WTC11 (cell line): ENCODE results near the gene PCID2. TPM values are rescaled to one million over a fixed set of nuclear protein-coding genes. Genes with fewer than 3 reads are reported as not detected.

Source experiments
- ATAC-seq: fragments of 200-7000 bp; cut with Tn5 transposase; 2 replicates; pipeline ENCODE4 v1.10.0; 2021; ENCODE audit warnings: mild to moderate bottlenecking, moderate library complexity
- CTCF ChIA-PET: fragments of 300-600 bp; sonication (Branson Sonifier 250); formaldehyde crosslinking; loops from one replicate; lab custom pipeline; 2021; ENCODE audit warnings: antibody characterized with exemption; lab: Charles Lee
- POLR2A ChIA-PET: fragments of 350-600 bp; sonication (Branson Sonifier 250); formaldehyde crosslinking; loops from one replicate; lab custom pipeline; 2021; ENCODE audit warnings: antibody characterized with exemption; lab: Charles Lee
- DNase-seq: peaks from one replicate; pipeline ENCODE4 v3.0.0; 2021; ENCODE audit warnings: low spot score
- H3K27ac Mint-ChIP-seq: 2 replicates; pipeline ENCODE4 v1.8.0; 2021; ENCODE audit warnings: mixed read lengths
- H3K27me3 Mint-ChIP-seq: 2 replicates; pipeline ENCODE4 v1.8.0; 2021; ENCODE audit warnings: low read depth, mild to moderate bottlenecking, moderate library complexity, mixed read lengths
- H3K36me3 Mint-ChIP-seq: 2 replicates; pipeline ENCODE4 v1.8.0; 2021; ENCODE audit warnings: mixed read lengths
- H3K4me1 Mint-ChIP-seq: 2 replicates; pipeline ENCODE4 v1.8.0; 2022; ENCODE audit warnings: mixed read lengths
- H3K4me3 Mint-ChIP-seq: 2 replicates; pipeline ENCODE4 v1.8.0; 2021; ENCODE audit warnings: mild to moderate bottlenecking, moderate library complexity, mixed read lengths
- H3K9me3 Mint-ChIP-seq: 2 replicates; pipeline ENCODE4 v1.8.0; 2021; ENCODE audit warnings: mixed read lengths
- ARID4B ChIP-seq: sonication (generic); formaldehyde crosslinking; IDR thresholded peaks from 2 replicates; pipeline ENCODE4 v1.8.0; 2023; ENCODE audit warnings: missing genetic modification reagents, mild to moderate bottlenecking, borderline replicate concordance
- CDX4 ChIP-seq: fragments of 250-450 bp; sonication (Bioruptor Pico); IDR thresholded peaks from 2 replicates; pipeline ENCODE4 v1.9.0; 2021; ENCODE audit warnings: moderate library complexity, mild to moderate bottlenecking, inconsistent platforms, borderline replicate concordance
- ESRRA ChIP-seq: sonication (generic); formaldehyde crosslinking; IDR thresholded peaks from 2 replicates; pipeline ENCODE4 v1.8.1; 2022; ENCODE audit warnings: mild to moderate bottlenecking, missing genetic modification reagents, borderline replicate concordance
- ETV6 ChIP-seq: sonication (generic); formaldehyde crosslinking; IDR thresholded peaks from 2 replicates; pipeline ENCODE4 v1.8.1; 2022; ENCODE audit warnings: mild to moderate bottlenecking, missing genetic modification reagents
- FOXK1 ChIP-seq: sonication (generic); formaldehyde crosslinking; IDR thresholded peaks from 2 replicates; pipeline ENCODE4 v1.8.0; 2022; ENCODE audit warnings: mild to moderate bottlenecking, moderate library complexity, missing genetic modification reagents
- IRF2 ChIP-seq: sonication (generic); formaldehyde crosslinking; IDR thresholded peaks from 2 replicates; pipeline ENCODE4 v1.8.0; 2022; ENCODE audit warnings: low read depth, missing genetic modification reagents, borderline replicate concordance
- NR2C2 ChIP-seq: sonication (generic); formaldehyde crosslinking; IDR thresholded peaks from 2 replicates; pipeline ENCODE4 v1.8.0; 2022; ENCODE audit warnings: mild to moderate bottlenecking, missing genetic modification reagents
- PRDM15 ChIP-seq: sonication (generic); formaldehyde crosslinking; IDR thresholded peaks from 2 replicates; pipeline ENCODE4 v1.8.0; 2022; ENCODE audit warnings: missing genetic modification reagents
- SMAD3 ChIP-seq: sonication (generic); formaldehyde crosslinking; IDR thresholded peaks from 2 replicates; pipeline ENCODE4 v1.8.0; 2022; ENCODE audit warnings: missing genetic modification reagents, mild to moderate bottlenecking, borderline replicate concordance
- ZMAT4 ChIP-seq: fragments of 250-450 bp; sonication (Bioruptor Pico); IDR thresholded peaks from 2 replicates; pipeline ENCODE4 v1.9.0; 2021; ENCODE audit warnings: mild to moderate bottlenecking
- ZNF532 ChIP-seq: fragments of 250-450 bp; sonication (Bioruptor Pico); IDR thresholded peaks from 2 replicates; pipeline ENCODE4 v1.9.0; 2021; ENCODE audit warnings: mild to moderate bottlenecking, borderline replicate concordance
- total RNA-seq: library from RNA; stranded (reverse); gene quantifications from 3 replicates; pipeline ENCODE4 v1.2.3, GENCODE V29; 2021

The PCID2 gene
- total RNA-seq, 1 experiment from 2014 or later, result 69.4 TPM

- no peaks in the 10 kb centered on the region for H3K27me3 Mint-ChIP-seq
- POLR2A ChIA-PET, result no interaction called here
- peaks cover 20% of the 10 kb centered on the region; the same call in 1 of the 2 replicates for H3K36me3 Mint-ChIP-seq
- H3K9me3 Mint-ChIP-seq, result no peaks in the 10 kb centered on the region
- peak overlapping the region; percentile 75 for H3K27ac Mint-ChIP-seq
- peak; percentile 56 for DNase-seq
- peak; percentile 49 for TF ChIP-seq PRDM15
- TF ChIP-seq ZMAT4 (CRISPR knock-in tag), result no peak
- CTCF ChIA-PET, result interaction anchor here (0.8 to 1.1 kb wide), 3 partner anchors 26 to 269 kb away, joined by 3 to 14 read pairs (median 4); no protein-coding TSS in a partner anchor
- ATAC-seq, result peak; percentile 31
- H3K4me1 Mint-ChIP-seq, result peaks cover 36% of the 10 kb centered on the region
- H3K4me3 Mint-ChIP-seq, result peak overlapping the region; percentile 78
Measured at GRCh38 chr13:113211774-113212173, 3.3 kb upstream of the PCID2 start.

GRCh38 chr13:113210833-113211232 is 2.4 kb upstream of the PCID2 start:
- peaks cover 27% of the 10 kb centered on the region; the same call in 1 of the 2 replicates for H3K36me3 Mint-ChIP-seq
- DNase-seq (no peak), ATAC-seq (no peak)
- TF ChIP-seq SMAD3 (CRISPR knock-in tag) (no peak), NR2C2 (CRISPR knock-in tag) (no peak), FOXK1 (CRISPR knock-in tag) (no peak), ETV6 (CRISPR knock-in tag) (no peak), ZNF532 (no peak), ESRRA (CRISPR knock-in tag) (no peak), CDX4 (CRISPR knock-in tag) (no peak), ARID4B (CRISPR knock-in tag) (no peak), IRF2 (no peak)
- H3K27me3 Mint-ChIP-seq, result no peaks in the 10 kb centered on the region
- H3K27ac Mint-ChIP-seq, result peak overlapping the region; percentile 95
- ChIA-PET POLR2A (no interaction called here), CTCF (no interaction called here)
- H3K4me1 Mint-ChIP-seq, result peaks cover 42% of the 10 kb centered on the region
- peak overlapping the region; percentile 78 for H3K4me3 Mint-ChIP-seq
- no peaks in the 10 kb centered on the region for H3K9me3 Mint-ChIP-seq
